ENCODE results near the gene AIP.
"Not testable (repeated sequence)": the region's sequence is repeated elsewhere in the genome, so short reads cannot be mapped to it uniquely, and the experiment has no call there.

Gene AIP

DNA sequence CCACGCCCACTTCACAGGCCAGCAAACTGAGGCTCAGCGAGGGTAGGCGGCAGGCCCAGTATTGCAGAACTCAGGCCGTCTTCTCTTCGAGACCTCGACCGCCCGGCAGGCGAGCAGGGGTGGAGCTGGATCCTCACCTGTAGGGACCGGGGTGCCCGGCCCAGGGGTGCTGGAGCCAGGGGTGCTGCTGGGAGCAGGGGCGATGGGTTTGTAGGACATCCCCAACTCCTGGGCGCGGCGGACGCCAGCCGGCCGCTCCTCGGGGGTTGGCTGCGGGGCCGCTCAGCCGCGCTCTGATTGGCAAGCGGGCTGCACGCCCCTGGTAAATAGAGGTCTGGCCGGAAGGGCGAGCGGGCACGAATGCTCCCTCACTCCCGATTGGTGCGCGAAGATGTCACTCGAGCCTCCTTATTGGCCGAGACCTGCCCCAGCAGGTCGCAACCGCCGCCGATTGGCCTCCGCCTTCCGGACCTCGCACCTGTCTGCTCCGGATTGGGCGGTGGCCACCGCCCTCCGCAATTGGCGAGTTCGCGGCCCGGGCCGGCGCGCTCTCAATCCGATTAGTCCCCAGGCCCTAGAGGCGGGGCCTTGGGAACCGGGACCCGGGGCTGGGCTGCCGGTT, 25.1 kb downstream of the AIP start, which contains the start of gene CDK2AP2:
CDK2AP2 (minus strand) TSS at position 299 of the 622 bp plus-strand sequence; CDS start at position 219, 80 bp downstream.
- peak; percentile 99 for DNase-seq

DNA sequence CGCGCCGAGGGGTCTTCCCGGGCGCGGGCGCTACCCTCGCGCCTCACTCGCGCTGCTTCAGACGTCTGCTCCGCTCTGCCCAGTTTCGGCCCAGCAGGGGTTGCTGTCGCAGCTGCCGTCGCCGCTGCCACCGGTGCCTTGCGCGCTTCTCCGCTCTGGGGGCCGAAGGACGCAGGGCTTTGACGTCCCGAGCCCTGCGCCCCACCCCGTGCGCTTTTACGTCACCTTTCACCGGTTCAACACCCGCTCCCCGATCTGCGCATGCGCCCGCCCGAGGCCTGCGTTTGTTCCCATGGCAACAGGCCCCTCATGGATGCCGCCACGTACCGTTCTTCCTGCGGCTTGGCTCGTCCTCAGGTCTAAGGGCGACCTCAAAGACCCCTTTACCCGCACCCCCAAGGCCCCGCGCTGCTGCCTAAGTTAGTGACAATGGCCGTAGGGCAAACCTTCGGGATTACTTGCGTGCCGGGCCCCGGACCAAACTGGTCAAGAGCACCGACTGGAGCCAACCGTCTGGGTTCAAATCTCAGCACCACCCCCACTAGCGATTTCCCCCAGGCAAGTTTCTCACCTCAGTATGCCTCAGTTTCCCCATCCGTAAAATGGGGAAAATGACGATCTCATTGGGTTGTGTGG, 25.8 kb downstream of the AIP start:
- DNase-seq, result peak; percentile 96

DNA sequence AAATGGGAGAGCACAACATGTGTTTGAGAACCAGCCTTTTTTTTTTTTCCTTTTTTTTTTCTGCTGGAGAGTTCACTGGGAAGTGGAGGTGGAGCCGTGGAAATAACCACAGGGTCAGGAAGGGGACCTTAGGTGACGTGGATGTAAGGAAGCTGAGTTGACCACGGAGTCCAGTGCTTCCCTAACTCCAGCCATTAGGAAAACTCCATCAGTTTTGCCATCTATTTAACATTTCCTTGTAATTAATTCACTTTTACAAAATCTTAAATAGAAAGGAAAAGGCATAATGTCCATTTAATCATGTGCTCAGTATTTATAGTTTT, 27.2 kb downstream of the AIP start:
- no peak for DNase-seq

DNA sequence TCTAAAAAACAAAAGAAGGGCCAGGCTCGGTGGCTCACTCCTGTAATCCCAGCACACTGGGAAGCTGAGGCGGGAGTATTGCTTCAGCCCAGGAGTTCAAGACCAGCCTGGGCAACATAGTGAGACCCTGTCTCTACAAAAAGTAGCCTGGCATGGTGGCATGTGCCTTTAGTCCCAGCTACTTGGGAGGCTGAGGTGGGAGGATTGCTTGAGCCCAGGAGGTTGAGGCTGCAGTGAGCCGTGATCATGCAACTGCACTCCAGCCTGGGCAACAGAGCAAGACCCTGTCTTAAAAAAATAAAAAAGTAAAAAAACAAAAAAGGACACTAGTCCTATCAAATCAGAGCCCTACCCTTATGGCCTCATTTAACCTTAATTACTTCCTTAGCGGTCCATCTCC, 28.7 kb downstream of the AIP start:
- not testable (repeated sequence) for DNase-seq

DNA sequence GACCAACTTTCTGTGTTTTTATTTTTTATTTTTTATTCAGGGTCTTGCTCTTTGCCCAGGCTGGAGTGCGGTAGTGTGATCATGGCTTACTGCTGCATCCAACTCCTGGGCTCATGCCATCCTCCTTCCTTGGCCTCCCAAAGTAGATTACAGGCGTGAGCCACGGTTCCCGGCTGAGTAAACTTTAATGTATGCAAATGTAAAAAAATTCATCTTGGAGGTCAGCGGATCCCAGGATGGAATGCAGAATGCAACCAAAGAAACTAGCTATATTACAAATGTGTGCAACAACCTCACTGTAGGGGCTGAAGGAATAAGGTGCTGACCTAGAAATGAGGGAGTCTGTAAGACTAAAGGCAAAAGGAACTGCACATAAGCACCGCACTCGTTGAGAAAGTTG, 31.3 kb downstream of the AIP start:
- DNase-seq, result no peak

- DNase-seq, result no peak
These were observed 34.0 kb downstream of the AIP start for GRCh38 chr11:67516806-67517205.

- no peak for DNase-seq
These were observed 35.1 kb downstream of the AIP start for GRCh38 chr11:67517784-67518552.

GRCh38 chr11:67519726-67520125, 36.9 kb downstream of the AIP start:
- no peak for DNase-seq

DNA sequence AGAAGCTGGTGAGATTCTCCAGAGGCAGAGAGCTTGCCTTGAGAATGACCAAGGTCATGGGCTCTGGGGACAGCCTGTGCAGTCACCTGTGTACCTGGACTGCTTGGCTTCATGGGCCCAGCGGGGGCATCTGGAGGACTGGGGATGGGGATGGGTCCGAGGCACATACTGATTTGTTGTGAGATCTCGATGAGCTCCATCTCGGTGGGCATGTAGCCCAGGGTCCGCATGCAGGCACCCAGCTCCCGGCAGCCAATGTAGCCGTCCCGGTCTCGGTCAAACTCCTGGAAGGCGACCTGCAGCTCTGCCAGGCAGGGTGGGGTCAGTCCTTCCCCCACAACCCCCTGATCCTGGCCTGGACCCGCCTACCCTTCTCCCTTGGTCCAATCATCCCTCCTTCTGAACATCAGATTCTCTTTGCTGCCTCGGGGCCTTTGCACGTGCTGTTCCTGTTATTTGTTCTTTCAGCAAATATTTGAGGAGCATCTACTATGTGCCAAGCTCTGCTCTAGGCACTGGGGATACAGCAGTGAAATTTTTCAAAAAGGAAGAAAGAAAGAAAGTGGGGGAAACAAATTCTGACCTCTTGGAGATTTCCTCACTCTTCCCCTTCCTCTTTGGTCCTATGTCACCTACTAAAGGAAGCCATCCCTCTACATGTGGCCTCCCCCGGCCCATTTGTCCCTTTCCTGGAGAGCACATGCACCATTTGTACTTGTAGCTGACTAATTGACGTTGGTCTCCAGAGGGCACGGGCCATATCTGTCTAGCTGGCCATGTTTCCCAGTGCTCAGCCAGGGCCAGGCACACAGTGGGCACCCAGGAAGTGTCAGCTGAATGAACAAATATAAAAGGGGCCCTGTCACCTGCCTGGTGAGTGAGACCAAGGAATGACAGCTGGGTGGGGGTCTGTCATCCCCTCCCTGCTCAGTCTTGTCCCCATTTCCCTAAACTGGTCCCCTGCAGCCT, 38.3 kb downstream of the AIP start:
- no peak for DNase-seq

- DNase-seq, result no peak
These were observed 39.1 kb downstream of the AIP start for GRCh38 chr11:67521924-67522323.

DNA sequence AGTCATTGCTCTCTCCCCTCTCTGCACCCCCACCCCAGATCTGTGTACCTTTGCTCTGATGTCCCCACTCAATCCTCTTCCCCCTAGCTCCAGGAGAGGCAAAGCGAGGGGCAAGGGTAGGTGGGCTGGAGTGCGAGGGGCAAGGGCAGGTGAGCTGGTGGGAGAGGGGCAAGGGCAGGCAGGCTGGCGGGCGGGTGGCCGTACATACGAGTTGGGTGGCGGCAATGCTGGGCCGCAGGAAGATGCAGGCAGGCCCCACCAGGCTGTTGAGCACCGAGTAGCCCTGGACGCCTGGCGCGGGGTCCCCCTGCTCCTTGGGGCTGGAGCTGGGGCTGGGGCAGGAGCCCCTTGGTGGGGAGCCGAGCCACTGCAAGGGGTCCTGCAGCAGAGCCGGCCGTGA, 39.5 kb downstream of the AIP start:
- DNase-seq, result no peak

DNA sequence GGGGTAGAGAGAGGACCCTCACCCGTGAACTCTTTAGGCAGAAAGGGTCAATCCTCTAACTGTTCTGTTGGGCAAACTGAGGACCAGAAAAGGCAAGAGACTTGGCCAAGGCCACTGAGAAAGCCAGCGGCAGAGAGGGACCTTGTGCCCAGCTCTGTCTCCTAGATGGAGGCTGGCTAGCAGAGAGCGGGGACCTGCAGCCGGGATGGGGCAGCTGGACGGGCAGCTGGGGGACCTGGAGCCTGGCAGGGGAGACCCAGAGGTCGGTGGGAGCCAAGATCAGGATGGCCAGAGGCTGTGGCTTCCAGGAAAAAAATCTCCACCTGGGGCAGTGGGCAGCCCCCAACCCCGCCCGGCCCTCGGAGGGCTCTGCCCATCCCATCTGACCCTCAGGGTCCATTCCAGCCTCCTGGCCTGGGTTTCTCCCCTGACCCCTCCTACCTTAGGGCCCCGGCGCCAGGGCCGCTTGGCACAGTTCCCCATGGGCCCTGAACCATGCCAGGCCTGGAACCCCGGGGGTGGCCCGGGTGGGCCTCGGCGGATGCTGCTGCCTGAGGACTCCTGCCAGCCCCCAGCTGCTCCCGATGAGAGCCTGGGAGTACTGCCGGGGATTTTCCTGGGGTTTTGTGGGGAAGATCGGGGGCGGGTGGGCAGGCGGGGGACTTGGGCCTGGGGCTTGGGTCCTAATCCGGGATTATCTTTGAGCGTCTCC, 40.2 kb downstream of the AIP start, which contains the start of gene CABP2:
CABP2 (minus strand) TSS at position 603 of the 712 bp plus-strand sequence; CDS start at position 483, 120 bp downstream.
- no peak for DNase-seq

DNA sequence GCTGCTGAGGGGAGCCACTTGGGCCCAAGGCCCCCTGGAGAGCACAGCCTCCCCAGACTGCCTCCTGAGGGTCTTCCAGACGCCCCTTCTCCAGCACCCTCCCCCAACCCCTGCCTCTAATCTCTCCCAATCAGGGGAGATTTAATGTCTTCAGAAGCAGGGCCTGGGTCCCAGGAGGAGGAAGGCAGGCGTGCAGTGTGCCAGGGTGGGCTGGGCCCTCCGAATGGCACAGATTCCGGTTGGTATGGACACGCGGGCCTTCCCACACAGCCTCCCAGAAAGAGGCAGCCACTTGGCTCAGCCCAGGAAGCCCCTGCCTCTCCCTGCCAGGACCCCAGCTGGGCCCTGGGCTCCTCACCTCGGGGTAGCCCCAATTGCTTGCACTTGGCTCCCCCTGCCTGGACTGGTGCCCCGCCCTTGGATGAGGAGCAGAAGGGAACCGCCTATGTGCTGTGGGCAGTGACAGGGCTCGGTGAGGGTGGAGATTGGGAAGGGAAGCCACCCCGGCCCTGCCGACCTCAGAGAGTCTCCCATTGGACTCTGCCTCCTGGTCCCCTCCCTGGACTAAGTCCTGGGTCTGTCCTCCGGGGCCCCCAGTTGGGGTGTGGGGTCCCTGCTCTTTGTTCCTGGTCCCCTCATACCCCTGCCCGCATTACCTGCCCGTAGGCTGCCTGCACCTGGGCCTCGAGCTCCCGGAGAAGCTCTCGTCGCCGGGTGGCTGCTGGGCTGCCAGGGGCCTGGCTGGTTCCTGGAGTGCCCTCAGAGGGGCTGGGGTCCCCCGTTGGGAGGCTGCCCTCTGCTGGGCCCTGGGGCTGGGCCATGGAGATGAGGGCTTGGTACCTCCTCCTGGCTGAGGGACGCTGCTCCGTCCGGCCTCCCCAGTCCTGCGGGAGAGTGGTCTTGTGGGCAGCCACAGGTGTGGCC, 41.0 kb downstream of the AIP start:
- DNase-seq, result no peak

GRCh38 chr11:67524480-67524808, 41.6 kb downstream of the AIP start:
- no peak for DNase-seq

- no peak for DNase-seq
These were observed 42.6 kb downstream of the AIP start for GRCh38 chr11:67525275-67525976.

DNA sequence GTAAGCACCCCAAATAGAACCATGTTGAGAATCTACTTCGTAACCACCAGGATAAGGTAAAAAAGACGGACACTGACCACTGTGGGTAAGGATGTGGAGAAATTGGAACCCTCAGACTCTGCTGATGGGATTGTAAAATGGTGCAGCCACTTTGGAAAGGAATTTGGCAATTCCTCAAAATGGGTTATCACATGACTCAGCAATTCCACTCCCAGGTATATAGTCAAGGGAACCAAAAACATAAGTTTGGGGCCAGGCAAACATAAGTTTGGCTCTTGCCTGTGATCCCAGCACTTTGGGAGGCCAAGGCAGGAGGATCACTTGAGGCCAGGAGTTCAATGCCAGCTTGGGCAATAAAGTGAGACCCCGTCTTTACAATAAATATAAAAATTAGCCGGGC, 45.5 kb downstream of the AIP start:
- no peak for DNase-seq

DNA sequence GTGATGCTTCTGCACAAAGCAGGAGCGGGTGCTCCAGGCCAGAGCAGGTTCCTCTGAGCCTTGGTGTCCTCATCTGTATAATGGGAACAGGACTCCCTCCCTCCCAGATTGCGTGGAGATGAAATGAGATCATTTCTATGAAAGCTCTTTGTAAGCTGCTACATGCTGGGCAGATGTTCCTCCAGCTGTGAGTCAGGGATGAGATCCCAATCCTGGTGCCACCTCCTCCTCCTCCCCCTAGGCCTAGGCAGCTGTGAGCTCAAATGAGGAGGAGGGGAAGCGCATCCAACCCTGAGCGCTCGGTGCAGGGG, 47.4 kb downstream of the AIP start:
- no peak for DNase-seq

GRCh38 chr11:67532889-67533288, 50.1 kb downstream of the AIP start:
- no peak for DNase-seq

- DNase-seq, result peak; percentile 4
These were observed 51.3 kb downstream of the AIP start for GRCh38 chr11:67534070-67534679.

DNA sequence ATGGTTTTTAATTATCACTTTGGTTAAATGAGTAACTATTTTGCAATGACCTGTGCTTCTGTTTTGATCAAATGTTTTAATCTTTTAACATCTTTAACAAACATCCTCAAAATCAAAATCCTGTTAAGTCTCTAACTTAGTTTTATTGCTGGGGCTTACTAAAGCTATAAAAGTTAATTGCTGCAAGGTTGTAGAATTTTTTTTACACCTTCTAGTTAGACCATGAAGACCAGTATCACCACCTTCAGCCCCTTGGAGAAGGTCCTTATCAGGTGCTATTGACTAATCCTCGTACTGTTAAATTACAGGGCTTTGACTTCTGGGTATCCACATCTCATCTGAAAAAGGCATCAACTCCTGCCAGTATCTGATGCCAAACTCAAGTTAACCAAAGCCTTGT, 52.7 kb downstream of the AIP start:
- no peak for DNase-seq
